OCI-LY3 (cell line): ENCODE data around the gene MICALL2.

Experiments
- H2AFZ ChIP-seq: fragments of 200-600, 300-600 bp; shearing (Covaris generic); 2 replicates; pipeline ENCODE4 v1.6.0; 2014; ENCODE audit warnings: antibody characterized with exemption, low read depth, low read length
- H3K27ac ChIP-seq: fragments of 200-600, 300-600 bp; sonication (generic); 2 replicates; pipeline ENCODE4 v1.5.1; 2014; ENCODE audit warnings: mild to moderate bottlenecking, low read length, moderate library complexity, mixed read lengths
- H3K27me3 ChIP-seq: fragments of 200-600, 300-600 bp; sonication (generic); 2 replicates; pipeline ENCODE4 v1.6.1; 2014; ENCODE audit warnings: low read depth, low read length, mixed read lengths
- H3K36me3 ChIP-seq: fragments of 200-600, 300-600 bp; sonication (generic); replicated peaks from 2 replicates; pipeline ENCODE3; 2014; ENCODE audit warnings: low read depth, low read length, mixed read lengths
- H3K4me1 ChIP-seq: fragments of 300-600, 200-600 bp; sonication (generic); 2 replicates; pipeline ENCODE4 v1.6.1; 2014; ENCODE audit warnings: low read length, mixed read lengths
- H3K4me2 ChIP-seq: fragments of 200-600, 300-600 bp; sonication (generic); 2 replicates; pipeline ENCODE4 v1.6.1; 2014; ENCODE audit warnings: low read length, mixed read lengths
- H3K4me3 ChIP-seq: fragments of 300-600, 200-600 bp; sonication (generic); 2 replicates; pipeline ENCODE4 v1.5.1; 2014; ENCODE audit warnings: antibody characterized with exemption, mild to moderate bottlenecking, low read length, moderate library complexity
- H3K79me2 ChIP-seq: fragments of 300-600, 200-600 bp; shearing (Covaris generic); 2 replicates; pipeline ENCODE4 v1.6.1; 2014; ENCODE audit warnings: mild to moderate bottlenecking, low read length, mixed read lengths
- H3K9ac ChIP-seq: fragments of 300-600, 200-600 bp; shearing (Covaris generic); 2 replicates; pipeline ENCODE4 v1.6.0; 2014; ENCODE audit warnings: mild to moderate bottlenecking, low read length, moderate library complexity
- H3K9me3 ChIP-seq: fragments of 200-600, 300-600 bp; shearing (Covaris generic); 2 replicates; pipeline ENCODE4 v1.6.1; 2014; ENCODE audit warnings: low read length, mixed read lengths; ENCODE audit not compliant: insufficient read depth
- H4K20me1 ChIP-seq: fragments of 200-600, 300-600 bp; sonication (generic); 2 replicates; pipeline ENCODE4 v1.6.1; 2016; ENCODE audit warnings: low read length, mixed read lengths; ENCODE audit not compliant: insufficient read depth
- EZH2phosphoT487 ChIP-seq: fragments of 200-600 bp; shearing (Covaris generic); IDR thresholded peaks from 2 replicates; pipeline ENCODE4 v1.6.1; 2018; ENCODE audit warnings: antibody characterized with exemption, mixed run types, low read depth
- TF ChIP-seq, protein P1 (sequence below): fragments of 200-600, 300-600 bp; sonication (generic); IDR thresholded peaks from 2 replicates; pipeline ENCODE4 v1.5.1; 2014; ENCODE audit warnings: antibody characterized with exemption, low read length, low read depth

Gene MICALL2

DNA sequence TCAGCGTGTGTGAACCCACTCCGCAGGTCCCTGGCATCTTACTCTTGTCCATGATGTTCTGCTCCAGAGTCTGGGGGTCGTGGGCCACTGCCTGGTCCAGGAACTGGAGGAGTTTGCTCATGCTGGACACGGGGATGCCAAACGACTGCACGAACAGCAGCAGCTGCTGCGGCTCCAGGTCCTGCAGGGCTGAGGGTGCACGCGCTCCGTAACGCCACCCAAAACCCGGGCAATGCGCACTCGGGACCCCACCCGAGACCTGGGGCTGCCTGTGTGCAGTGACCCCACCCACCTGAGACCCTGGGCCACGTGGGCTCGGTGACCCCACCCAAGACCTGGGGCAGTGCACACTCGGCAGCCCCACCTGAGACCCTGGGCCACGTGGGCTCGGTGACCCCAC is 22.0 kb upstream of the MICALL2 start:
- Histone ChIP-seq H3K27me3 (no peaks in the 10 kb centered on the region), H3K79me2 (no peaks in the 10 kb centered on the region), H4K20me1 (no peaks in the 10 kb centered on the region), H3K4me1 (no peaks in the 10 kb centered on the region), H3K36me3 (no peaks in the 10 kb centered on the region), H3K27ac (no peak overlapping the region), H3K4me3 (no peak overlapping the region), H3K4me2 (no peak overlapping the region), H3K9ac (no peak overlapping the region), H2AFZ (no peak overlapping the region), H3K9me3 (no peaks in the 10 kb centered on the region)
- no peak for TF ChIP-seq EZH2phosphoT487
- TF ChIP-seq, protein P1, sequence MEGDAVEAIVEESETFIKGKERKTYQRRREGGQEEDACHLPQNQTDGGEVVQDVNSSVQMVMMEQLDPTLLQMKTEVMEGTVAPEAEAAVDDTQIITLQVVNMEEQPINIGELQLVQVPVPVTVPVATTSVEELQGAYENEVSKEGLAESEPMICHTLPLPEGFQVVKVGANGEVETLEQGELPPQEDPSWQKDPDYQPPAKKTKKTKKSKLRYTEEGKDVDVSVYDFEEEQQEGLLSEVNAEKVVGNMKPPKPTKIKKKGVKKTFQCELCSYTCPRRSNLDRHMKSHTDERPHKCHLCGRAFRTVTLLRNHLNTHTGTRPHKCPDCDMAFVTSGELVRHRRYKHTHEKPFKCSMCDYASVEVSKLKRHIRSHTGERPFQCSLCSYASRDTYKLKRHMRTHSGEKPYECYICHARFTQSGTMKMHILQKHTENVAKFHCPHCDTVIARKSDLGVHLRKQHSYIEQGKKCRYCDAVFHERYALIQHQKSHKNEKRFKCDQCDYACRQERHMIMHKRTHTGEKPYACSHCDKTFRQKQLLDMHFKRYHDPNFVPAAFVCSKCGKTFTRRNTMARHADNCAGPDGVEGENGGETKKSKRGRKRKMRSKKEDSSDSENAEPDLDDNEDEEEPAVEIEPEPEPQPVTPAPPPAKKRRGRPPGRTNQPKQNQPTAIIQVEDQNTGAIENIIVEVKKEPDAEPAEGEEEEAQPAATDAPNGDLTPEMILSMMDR = no peak

DNA sequence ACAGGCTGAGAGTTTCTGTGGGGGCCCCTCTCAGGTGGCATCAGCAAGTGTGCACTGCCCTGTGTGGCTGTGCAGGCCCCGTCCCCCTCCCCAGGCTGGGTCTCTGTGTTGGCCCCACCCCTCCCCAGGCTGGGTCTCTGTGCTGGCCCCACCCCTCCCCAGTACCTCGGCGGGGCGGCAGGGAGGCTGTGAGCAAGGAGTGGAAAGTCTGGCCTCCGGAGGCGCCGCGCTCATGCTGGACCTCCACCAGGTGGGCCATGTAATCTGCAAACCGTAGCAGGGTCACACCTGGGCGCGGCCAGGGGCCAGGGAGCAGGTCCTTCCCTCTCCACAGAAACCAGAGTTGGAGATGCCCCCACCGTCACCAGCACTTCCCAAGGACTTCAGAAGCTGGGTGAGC is 21.4 kb upstream of the MICALL2 start:
- Histone ChIP-seq H3K36me3 (no peaks in the 10 kb centered on the region), H3K4me3 (no peak overlapping the region), H3K79me2 (no peaks in the 10 kb centered on the region), H3K27me3 (no peaks in the 10 kb centered on the region), H3K4me2 (no peak overlapping the region), H3K9me3 (no peaks in the 10 kb centered on the region), H3K27ac (no peak overlapping the region), H2AFZ (no peak overlapping the region), H3K9ac (no peak overlapping the region), H4K20me1 (no peaks in the 10 kb centered on the region), H3K4me1 (no peaks in the 10 kb centered on the region)
- TF ChIP-seq EZH2phosphoT487 = no peak
- TF ChIP-seq, protein P1 = no peak

- no peaks in the 10 kb centered on the region for H3K36me3 ChIP-seq
- H3K9me3 ChIP-seq = no peaks in the 10 kb centered on the region
- no peak overlapping the region for H3K4me3 ChIP-seq
- H3K9ac ChIP-seq = no peak overlapping the region
- no peak overlapping the region for H3K27ac ChIP-seq
- no peak overlapping the region for H2AFZ ChIP-seq
- H3K4me2 ChIP-seq = no peak overlapping the region
- no peaks in the 10 kb centered on the region for H3K4me1 ChIP-seq
- no peaks in the 10 kb centered on the region for H4K20me1 ChIP-seq
- no peaks in the 10 kb centered on the region for H3K79me2 ChIP-seq
- TF ChIP-seq, protein P1 = no peak
- no peak for TF ChIP-seq EZH2phosphoT487
- no peaks in the 10 kb centered on the region for H3K27me3 ChIP-seq
These were observed 20.0 kb upstream of the MICALL2 start for GRCh38 chr7:1479287-1479686.

- H4K20me1 ChIP-seq = no peaks in the 10 kb centered on the region
- no peaks in the 10 kb centered on the region for H3K9me3 ChIP-seq
- TF ChIP-seq, protein P1 = no peak
- TF ChIP-seq EZH2phosphoT487 = no peak
- H3K79me2 ChIP-seq = no peaks in the 10 kb centered on the region
- no peaks in the 10 kb centered on the region for H3K36me3 ChIP-seq
- H3K9ac ChIP-seq = no peak overlapping the region
- no peaks in the 10 kb centered on the region for H3K4me1 ChIP-seq
- H3K27me3 ChIP-seq = no peaks in the 10 kb centered on the region
- no peak overlapping the region for H2AFZ ChIP-seq
- no peak overlapping the region for H3K4me3 ChIP-seq
- H3K4me2 ChIP-seq = no peak overlapping the region
- H3K27ac ChIP-seq = no peak overlapping the region
These were observed 19.2 kb upstream of the MICALL2 start for GRCh38 chr7:1478480-1478879.
